Brain microvascular endothelial cell (primary cell): ENCODE results near the gene GNAS-AS1.

Experiments used
- DNase-seq: peaks from one replicate; pipeline ENCODE4 v3.0.0-alpha.2; 2020
- H3K27ac ChIP-seq: fragments of 250-450 bp; sonication (Bioruptor Pico); 2 replicates; pipeline ENCODE4 v1.5.1; 2020; ENCODE audit warnings: mild to moderate bottlenecking, moderate library complexity
- H3K27me3 ChIP-seq: fragments of 250-450 bp; sonication (Bioruptor Pico); replicated peaks from 2 replicates; pipeline ENCODE4 v1.5.1; 2020; ENCODE audit warnings: mild to moderate bottlenecking
- H3K36me3 ChIP-seq: fragments of 250-450 bp; sonication (Bioruptor Pico); replicated peaks from 2 replicates; pipeline ENCODE4 v1.5.1; 2020; ENCODE audit warnings: mild to moderate bottlenecking
- H3K4me3 ChIP-seq: 2 replicates; pipeline ENCODE4 v1.5.1; 2011; ENCODE audit warnings: low read depth, mild to moderate bottlenecking, control low read depth, low read length, moderate library complexity
- in situ Hi-C: cut with HindIII; loops from 2 replicates; pipeline ENCODE4 v1.10.0; 2017; ENCODE audit warnings: low sequenced_read_pairs, low pct_ligation_motif_present
- TF ChIP-seq, protein P1 (sequence below): IDR thresholded peaks from 2 replicates; pipeline ENCODE4 v1.5.1; 2011; ENCODE audit warnings: low read depth, mild to moderate bottlenecking, moderate library complexity, low read length, control low read depth, inconsistent platforms; ENCODE audit errors: missing control alignments

Gene GNAS-AS1

GRCh38 chr20:58828136-58828535, 22.6 kb downstream of the GNAS-AS1 start:
- no peaks in the 10 kb centered on the region for H3K36me3 ChIP-seq
- TF ChIP-seq, protein P1, sequence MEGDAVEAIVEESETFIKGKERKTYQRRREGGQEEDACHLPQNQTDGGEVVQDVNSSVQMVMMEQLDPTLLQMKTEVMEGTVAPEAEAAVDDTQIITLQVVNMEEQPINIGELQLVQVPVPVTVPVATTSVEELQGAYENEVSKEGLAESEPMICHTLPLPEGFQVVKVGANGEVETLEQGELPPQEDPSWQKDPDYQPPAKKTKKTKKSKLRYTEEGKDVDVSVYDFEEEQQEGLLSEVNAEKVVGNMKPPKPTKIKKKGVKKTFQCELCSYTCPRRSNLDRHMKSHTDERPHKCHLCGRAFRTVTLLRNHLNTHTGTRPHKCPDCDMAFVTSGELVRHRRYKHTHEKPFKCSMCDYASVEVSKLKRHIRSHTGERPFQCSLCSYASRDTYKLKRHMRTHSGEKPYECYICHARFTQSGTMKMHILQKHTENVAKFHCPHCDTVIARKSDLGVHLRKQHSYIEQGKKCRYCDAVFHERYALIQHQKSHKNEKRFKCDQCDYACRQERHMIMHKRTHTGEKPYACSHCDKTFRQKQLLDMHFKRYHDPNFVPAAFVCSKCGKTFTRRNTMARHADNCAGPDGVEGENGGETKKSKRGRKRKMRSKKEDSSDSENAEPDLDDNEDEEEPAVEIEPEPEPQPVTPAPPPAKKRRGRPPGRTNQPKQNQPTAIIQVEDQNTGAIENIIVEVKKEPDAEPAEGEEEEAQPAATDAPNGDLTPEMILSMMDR: no peak
- no peak overlapping the region for H3K27ac ChIP-seq
- in situ Hi-C loops: loop anchor here (25.0 kb wide), 1 partner anchor 166 kb away; the partner anchor contains the start of gene STX16
- no peaks in the 10 kb centered on the region for H3K27me3 ChIP-seq
- DNase-seq: no peak
- H3K4me3 ChIP-seq: no peak overlapping the region

- TF ChIP-seq, protein P1: no peak
- no peak for DNase-seq
Observed at GRCh38 chr20:58826271-58826670, 24.4 kb downstream of the GNAS-AS1 start.

DNA sequence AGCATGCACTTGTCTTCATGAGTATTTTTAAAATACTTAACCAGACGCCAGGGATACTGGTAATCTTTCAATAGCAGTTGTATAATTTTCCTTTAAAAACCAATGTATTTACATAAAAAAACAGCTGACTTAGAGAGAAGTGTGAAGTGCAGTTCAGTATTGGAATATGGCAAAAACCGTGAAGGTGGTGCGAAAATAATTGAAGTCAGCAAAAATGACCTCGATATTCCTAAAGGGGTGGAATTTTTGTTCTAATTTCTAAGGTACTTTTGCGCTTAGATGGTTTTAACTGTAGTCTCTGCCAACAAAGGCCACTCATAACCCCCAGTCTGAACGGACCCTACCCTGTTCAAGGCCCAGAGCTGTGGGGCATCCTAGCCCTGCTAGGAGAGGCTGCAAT, 25.3 kb downstream of the GNAS-AS1 start:
- in situ Hi-C loops: loop anchor here (25.0 kb wide), 1 partner anchor 163 kb away; the partner anchor contains the start of gene STX16

More at GRCh38 chr20:58826271-58826670, 24.4 kb downstream of the GNAS-AS1 start:
- no peak overlapping the region for H3K27ac ChIP-seq
- H3K27me3 ChIP-seq: no peaks in the 10 kb centered on the region
- no peak overlapping the region for H3K4me3 ChIP-seq
- in situ Hi-C loops: loop anchor here (25.0 kb wide), 1 partner anchor 164 kb away; the partner anchor contains the start of gene STX16
- no peaks in the 10 kb centered on the region for H3K36me3 ChIP-seq

GRCh38 chr20:58824843-58825242, 25.9 kb downstream of the GNAS-AS1 start:
- DNase-seq: no peak
- TF ChIP-seq, protein P1: no peak
- Histone ChIP-seq H3K36me3 (no peaks in the 10 kb centered on the region), H3K27ac (no peak overlapping the region), H3K4me3 (no peak overlapping the region), H3K27me3 (no peaks in the 10 kb centered on the region)
- in situ Hi-C loops: loop anchor here (25.0 kb wide), 1 partner anchor 163 kb away; the partner anchor contains the start of gene STX16

More for the DNA sequence above, 25.3 kb downstream of the GNAS-AS1 start:
- DNase-seq: no peak
- TF ChIP-seq, protein P1: no peak
- H3K27me3 ChIP-seq: no peaks in the 10 kb centered on the region
- H3K36me3 ChIP-seq: no peaks in the 10 kb centered on the region
- H3K4me3 ChIP-seq: no peak overlapping the region
- no peak overlapping the region for H3K27ac ChIP-seq

- no peak overlapping the region for H3K27ac ChIP-seq
- in situ Hi-C loops: no loop called here
- no peak for DNase-seq
- H3K27me3 ChIP-seq: no peaks in the 10 kb centered on the region
- no peaks in the 10 kb centered on the region for H3K36me3 ChIP-seq
- TF ChIP-seq, protein P1: no peak
- no peak overlapping the region for H3K4me3 ChIP-seq
Observed at GRCh38 chr20:58822748-58823730, 27.7 kb downstream of the GNAS-AS1 start.
